Smooth muscle cell (in vitro differentiated cells): Measurements from ENCODE around the gene NKX1-1. TPM values are rescaled to one million over a fixed set of nuclear protein-coding genes. Genes with fewer than 3 reads are reported as not detected.

ENCODE experiments used
- DNase-seq: peaks from one replicate; lab custom pipeline; 2025; ENCODE audit not compliant: unreplicated experiment; lab: John Stamatoyannopoulos, UW
- H2AFZ ChIP-seq: fragments of 200-600 bp; sonication (generic); 2 replicates; pipeline ENCODE4 v1.6.0; 2016; ENCODE audit warnings: antibody characterized with exemption, low read depth, mild to moderate bottlenecking
- H3F3A ChIP-seq: fragments of 200-600 bp; sonication (generic); 2 replicates; pipeline ENCODE4 v1.6.0; 2017; ENCODE audit warnings: antibody characterized with exemption, low read depth
- H3K27ac ChIP-seq: fragments of 200-600 bp; sonication (generic); 2 replicates; pipeline ENCODE4 v1.5.1; 2016; ENCODE audit warnings: low read depth, mild to moderate bottlenecking
- H3K27me3 ChIP-seq: fragments of 200-600 bp; sonication (generic); 2 replicates; pipeline ENCODE4 v1.6.1; 2016; ENCODE audit warnings: low read depth, mild to moderate bottlenecking
- H3K36me3 ChIP-seq: fragments of 200-600 bp; sonication (generic); 2 replicates; pipeline ENCODE4 v1.5.1; 2016; ENCODE audit warnings: low read depth
- H3K4me1 ChIP-seq: fragments of 200-600 bp; sonication (generic); 2 replicates; pipeline ENCODE4 v1.5.1; 2016; ENCODE audit warnings: low read depth
- H3K4me2 ChIP-seq: fragments of 200-600 bp; sonication (generic); 2 replicates; pipeline ENCODE4 v1.6.0; 2016; ENCODE audit warnings: mild to moderate bottlenecking
- H3K4me3 ChIP-seq: fragments of 200-600 bp; sonication (generic); 2 replicates; pipeline ENCODE4 v1.5.1; 2016; ENCODE audit warnings: mild to moderate bottlenecking
- H3K79me2 ChIP-seq: fragments of 200-600 bp; sonication (generic); 2 replicates; pipeline ENCODE4 v1.6.0; 2016; ENCODE audit warnings: low read depth, mild to moderate bottlenecking
- H3K9ac ChIP-seq: fragments of 200-600 bp; sonication (generic); 2 replicates; pipeline ENCODE4 v1.6.0; 2016; ENCODE audit warnings: low read depth
- H3K9me3 ChIP-seq: fragments of 200-600 bp; sonication (generic); replicated peaks from 2 replicates; pipeline ENCODE4 v1.5.1; 2016; ENCODE audit warnings: low read depth
- H4K20me1 ChIP-seq: fragments of 200-600 bp; sonication (generic); 2 replicates; pipeline ENCODE4 v1.6.0; 2016; ENCODE audit warnings: low read depth
- WGBS: methylation state at CpG from one replicate; pipeline ENCODE4 v1.1.7; 2016; ENCODE audit warnings: low lambda C conversion rate; 5-methylcytosine and 5-hydroxymethylcytosine counted together
- polyA plus RNA-seq: library from polyadenylated mRNA; unstranded; fragments of >200 nt; fragmentation: Nextera tagmentation; extraction: Ambion mirVana; gene quantifications from 2 replicates; pipeline ENCODE4 v1.2.1, GENCODE V29; 2016
- total RNA-seq: library from RNA; depleted of rRNA; stranded (reverse); fragments of >200 nt; gene quantifications from 2 replicates; pipeline ENCODE4 v1.2.3, GENCODE V29; 2014
- TF ChIP-seq, protein P1 (sequence below): fragments of 200-600 bp; sonication (generic); IDR thresholded peaks from 2 replicates; pipeline ENCODE4 v1.5.1; 2017; ENCODE audit warnings: borderline replicate concordance, mild to moderate bottlenecking, antibody characterized with exemption; ENCODE audit not compliant: insufficient read depth, poor library complexity, severe bottlenecking

NKX1-1 gene
- total and polyA plus RNA-seq, 2 experiments from 2014 or later: not detected

DNA sequence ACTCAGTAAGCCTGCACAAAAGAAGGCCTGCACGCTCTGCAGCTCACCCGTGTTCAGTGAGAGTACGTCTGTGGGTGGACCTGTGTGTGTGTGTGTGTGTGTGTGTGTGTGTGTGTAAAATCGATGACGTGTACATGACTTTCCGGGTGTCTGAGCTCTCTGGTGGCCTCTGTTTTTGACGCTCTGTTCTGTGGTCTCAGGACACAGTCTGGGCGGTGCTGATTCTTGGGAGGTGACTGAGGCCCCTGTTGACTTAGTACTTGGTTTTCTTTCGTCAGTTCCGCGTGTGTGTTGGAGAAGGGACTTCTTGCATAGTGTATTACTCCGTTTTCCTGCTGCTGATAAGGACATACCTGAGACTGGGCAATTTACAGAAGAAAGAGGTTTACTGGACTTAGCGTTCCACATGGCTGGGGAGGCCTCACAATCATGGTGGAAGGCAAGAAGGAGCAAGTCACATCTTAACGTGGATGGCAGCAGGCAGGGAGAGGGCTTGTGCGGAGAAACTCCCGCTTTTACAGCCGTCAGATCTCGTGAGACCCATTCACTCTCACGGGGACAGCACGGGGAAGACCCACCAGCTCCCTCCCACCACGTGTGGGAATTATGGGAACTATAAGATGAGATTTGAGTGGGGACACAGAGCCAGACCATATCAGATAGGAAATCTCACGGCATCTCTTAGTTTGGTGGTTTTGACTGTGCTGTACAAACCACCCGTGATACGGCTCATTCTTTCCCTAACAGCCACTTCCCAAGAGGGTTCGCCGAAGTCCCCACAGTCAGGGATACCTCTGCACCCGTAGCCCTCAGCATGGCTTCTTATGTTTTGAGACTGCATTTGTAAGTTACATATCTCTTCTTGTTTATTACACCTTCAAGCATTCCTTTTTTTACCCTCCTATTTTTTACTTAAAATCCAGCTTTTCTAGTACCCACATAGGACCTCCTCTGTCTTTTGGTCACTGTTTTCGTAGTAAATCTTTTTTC is 34.8 kb downstream of the NKX1-1 start:
- no peaks in the 10 kb centered on the region for H3K36me3 ChIP-seq
- 96% methylated on average over 28 of the region's 28 CpGs for WGBS
- no peaks in the 10 kb centered on the region for H3F3A ChIP-seq
- no peak overlapping the region for H3K4me3 ChIP-seq
- no peak overlapping the region for H3K9ac ChIP-seq
- H3K4me2 ChIP-seq: no peak overlapping the region
- H3K9me3 ChIP-seq: no peaks in the 10 kb centered on the region
- H4K20me1 ChIP-seq: peaks cover under 1% of the 10 kb centered on the region
- no peak for DNase-seq
- no peak overlapping the region for H2AFZ ChIP-seq
- no peaks in the 10 kb centered on the region for H3K27me3 ChIP-seq
- no peaks in the 10 kb centered on the region for H3K4me1 ChIP-seq
- H3K27ac ChIP-seq: no peak overlapping the region
- no peaks in the 10 kb centered on the region for H3K79me2 ChIP-seq
- TF ChIP-seq, protein P1, sequence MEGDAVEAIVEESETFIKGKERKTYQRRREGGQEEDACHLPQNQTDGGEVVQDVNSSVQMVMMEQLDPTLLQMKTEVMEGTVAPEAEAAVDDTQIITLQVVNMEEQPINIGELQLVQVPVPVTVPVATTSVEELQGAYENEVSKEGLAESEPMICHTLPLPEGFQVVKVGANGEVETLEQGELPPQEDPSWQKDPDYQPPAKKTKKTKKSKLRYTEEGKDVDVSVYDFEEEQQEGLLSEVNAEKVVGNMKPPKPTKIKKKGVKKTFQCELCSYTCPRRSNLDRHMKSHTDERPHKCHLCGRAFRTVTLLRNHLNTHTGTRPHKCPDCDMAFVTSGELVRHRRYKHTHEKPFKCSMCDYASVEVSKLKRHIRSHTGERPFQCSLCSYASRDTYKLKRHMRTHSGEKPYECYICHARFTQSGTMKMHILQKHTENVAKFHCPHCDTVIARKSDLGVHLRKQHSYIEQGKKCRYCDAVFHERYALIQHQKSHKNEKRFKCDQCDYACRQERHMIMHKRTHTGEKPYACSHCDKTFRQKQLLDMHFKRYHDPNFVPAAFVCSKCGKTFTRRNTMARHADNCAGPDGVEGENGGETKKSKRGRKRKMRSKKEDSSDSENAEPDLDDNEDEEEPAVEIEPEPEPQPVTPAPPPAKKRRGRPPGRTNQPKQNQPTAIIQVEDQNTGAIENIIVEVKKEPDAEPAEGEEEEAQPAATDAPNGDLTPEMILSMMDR: no peak

DNA sequence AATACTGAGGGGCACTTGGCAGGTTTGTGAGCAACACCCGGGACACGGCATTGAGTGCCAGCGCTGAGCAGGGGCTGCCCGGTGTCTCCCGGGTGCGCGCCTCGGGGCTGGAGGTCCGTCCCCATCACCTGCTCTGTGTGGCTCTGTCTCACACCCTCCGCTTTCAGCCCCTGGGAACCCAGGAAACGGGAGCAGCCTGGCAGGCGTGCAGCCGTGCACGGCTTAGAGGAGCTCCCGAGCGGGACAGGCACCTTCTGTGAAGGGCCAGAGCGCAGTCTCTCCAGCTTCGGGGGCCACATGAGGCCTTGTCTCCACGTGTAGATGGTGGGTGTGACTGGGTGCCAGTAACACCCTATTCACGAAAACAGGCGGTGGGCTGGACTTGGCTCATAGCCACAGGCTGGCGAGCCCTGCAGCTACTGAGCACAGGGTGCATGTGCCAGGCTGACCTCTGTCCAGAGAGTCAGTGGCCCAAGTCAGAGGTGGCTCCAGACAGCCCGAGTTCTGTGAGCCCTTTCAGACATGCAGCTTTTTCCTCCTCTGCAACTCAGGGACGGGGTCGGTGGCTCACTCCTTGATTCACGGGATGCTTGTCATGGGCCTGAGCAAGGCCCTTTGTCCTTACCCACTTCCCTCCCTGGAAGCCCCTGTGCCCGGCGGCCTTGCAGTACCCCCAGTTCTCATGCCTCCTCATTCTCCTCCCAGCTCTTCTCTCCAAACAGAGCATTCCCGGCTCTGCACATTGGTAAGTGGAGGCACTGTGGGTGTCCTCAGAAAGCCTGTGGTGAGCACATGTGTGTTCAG is 35.7 kb downstream of the NKX1-1 start:
- no peaks in the 10 kb centered on the region for H3F3A ChIP-seq
- no peak for DNase-seq
- H3K9me3 ChIP-seq: no peaks in the 10 kb centered on the region

DNA sequence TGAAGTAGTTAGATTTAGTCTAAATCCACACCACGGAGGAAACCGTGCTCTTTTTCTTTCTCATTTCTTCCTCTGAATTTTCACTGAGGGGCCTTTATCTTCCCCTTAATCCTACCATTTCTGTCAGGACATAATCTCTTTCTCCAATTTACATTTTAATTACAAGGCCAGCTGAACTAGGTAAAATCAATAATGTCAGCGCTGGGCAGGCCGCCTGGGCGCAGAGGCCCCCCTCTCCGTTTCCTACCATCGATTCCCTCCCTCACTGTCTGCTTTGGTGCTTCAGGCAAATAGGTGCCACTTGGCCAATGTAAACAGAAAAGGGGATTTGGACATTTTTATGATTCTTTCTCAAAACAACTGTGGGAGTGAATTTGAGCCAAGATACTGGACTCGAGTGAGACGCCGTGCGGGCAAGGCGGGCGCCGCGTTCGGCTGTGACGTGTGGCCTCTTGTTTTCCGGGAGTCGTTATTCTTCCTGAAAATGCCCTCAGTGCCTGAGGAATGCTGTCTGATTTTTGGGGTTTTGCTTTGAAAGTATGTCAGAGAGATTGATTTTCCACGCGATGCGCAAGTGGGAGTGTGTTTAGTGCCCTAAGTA is 36.7 kb downstream of the NKX1-1 start:
- no peaks in the 10 kb centered on the region for H3K27me3 ChIP-seq
- H3K4me2 ChIP-seq: no peak overlapping the region
- no peak overlapping the region for H3K27ac ChIP-seq
- no peak overlapping the region for H3K4me3 ChIP-seq
- 98% methylated on average over 22 of the region's 22 CpGs for WGBS
- H3K79me2 ChIP-seq: no peaks in the 10 kb centered on the region
- no peaks in the 10 kb centered on the region for H3K4me1 ChIP-seq
- DNase-seq: no peak
- TF ChIP-seq, protein P1: no peak
- no peaks in the 10 kb centered on the region for H3F3A ChIP-seq
- no peaks in the 10 kb centered on the region for H3K9me3 ChIP-seq
- no peak overlapping the region for H3K9ac ChIP-seq
- no peak overlapping the region for H2AFZ ChIP-seq
- peaks cover 17% of the 10 kb centered on the region for H4K20me1 ChIP-seq
- no peaks in the 10 kb centered on the region for H3K36me3 ChIP-seq

More for the DNA sequence above, 35.7 kb downstream of the NKX1-1 start:
- TF ChIP-seq, protein P1: no peak
- no peak overlapping the region for H3K27ac ChIP-seq
- H4K20me1 ChIP-seq: peaks cover 10% of the 10 kb centered on the region
- H3K4me1 ChIP-seq: no peaks in the 10 kb centered on the region
- H3K79me2 ChIP-seq: no peaks in the 10 kb centered on the region
- H2AFZ ChIP-seq: no peak overlapping the region
- no peaks in the 10 kb centered on the region for H3K27me3 ChIP-seq
- no peak overlapping the region for H3K4me2 ChIP-seq
- no peaks in the 10 kb centered on the region for H3K36me3 ChIP-seq
- no peak overlapping the region for H3K9ac ChIP-seq
- no peak overlapping the region for H3K4me3 ChIP-seq
- WGBS: 97% methylated on average over 29 of the region's 29 CpGs
